Bronchial epithelial cell (primary cell): ENCODE results near the gene RPS6KB2. TPM values are rescaled to one million over a fixed set of nuclear protein-coding genes. Genes with fewer than 3 reads are reported as not detected.
"Not testable (repeated sequence)": the region's sequence is repeated elsewhere in the genome, so short reads cannot be mapped to it uniquely, and the experiment has no call there.

Experiments
- DNase-seq: peaks from one replicate; pipeline ENCODE4 v3.0.0-alpha.2; 2010; ENCODE audit warnings: low read depth
- FAIRE-seq: peaks from 2 replicates; lab custom pipeline; 2011; peaks lifted over from hg19 to GRCh38; lab: Jason Lieb, UNC
- H3K27me3 ChIP-seq: 2 replicates; pipeline ENCODE4 v1.5.1; 2011; ENCODE audit warnings: low read length; ENCODE audit not compliant: control insufficient read depth, insufficient read depth
- H3K36me3 ChIP-seq: 2 replicates; pipeline ENCODE4 v1.5.1; 2011; ENCODE audit warnings: low read length; ENCODE audit not compliant: control insufficient read depth, insufficient read depth
- H3K4me3 ChIP-seq: 2 replicates; pipeline ENCODE4 v1.5.1; 2011; ENCODE audit warnings: mild to moderate bottlenecking, low read depth, low read length, control low read depth
- total RNA-seq: library from RNA; depleted of rRNA; stranded (reverse); fragments of >200 nt; gene quantifications from 2 replicates; pipeline ENCODE4 v1.2.1, GENCODE V29; 2014
- TF ChIP-seq, protein P1 (sequence below): IDR thresholded peaks from 2 replicates; pipeline ENCODE4 v1.5.1; 2011; ENCODE audit warnings: mild to moderate bottlenecking, moderate library complexity, low read length, control low read depth, inconsistent platforms; ENCODE audit not compliant: insufficient read depth, severe bottlenecking

Gene RPS6KB2
- total RNA-seq, 1 donor from 2014 or later = 62.9 TPM

DNA sequence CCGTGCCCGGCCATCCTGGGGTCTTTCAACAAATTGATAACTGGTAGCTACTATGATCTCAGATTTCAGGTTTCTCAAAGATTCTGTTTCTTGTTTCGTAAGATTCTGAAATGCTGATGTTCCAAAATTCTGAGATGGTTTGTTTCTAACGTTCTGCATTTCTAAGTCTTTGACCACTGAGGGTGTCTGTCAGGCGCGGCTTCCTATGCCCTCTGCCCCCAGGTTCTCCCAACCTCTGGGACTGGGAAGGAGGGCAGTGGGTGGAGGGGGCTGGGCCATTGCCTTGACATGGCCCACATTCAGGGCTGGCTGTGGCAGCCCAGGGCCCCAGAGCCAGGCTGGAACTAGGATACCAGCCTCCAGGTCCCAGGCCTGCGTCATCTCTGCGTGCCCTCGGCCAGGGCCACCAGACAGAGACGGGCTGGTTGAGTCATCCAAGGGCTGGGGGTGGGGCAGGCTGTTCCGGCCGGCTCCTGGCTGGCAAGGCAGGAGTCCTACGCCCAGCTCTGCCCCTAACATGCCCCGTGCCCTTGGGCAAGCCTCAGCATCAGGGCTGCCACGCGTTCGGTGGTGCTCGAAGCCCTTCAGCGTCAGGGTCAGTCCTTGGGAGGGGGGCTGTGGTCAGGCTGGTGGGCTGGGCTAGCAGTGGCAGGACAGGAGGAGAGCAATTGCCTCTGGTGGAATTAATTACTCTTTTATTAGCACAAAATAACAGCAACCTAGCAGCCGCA, 35.6 kb downstream of the RPS6KB2 start:
- Histone ChIP-seq H3K27me3 (no peaks in the 10 kb centered on the region), H3K4me3 (no peak overlapping the region), H3K36me3 (peaks cover 7% of the 10 kb centered on the region)
- FAIRE-seq (no peak), DNase-seq (peak; percentile 60)
- TF ChIP-seq, protein P1, sequence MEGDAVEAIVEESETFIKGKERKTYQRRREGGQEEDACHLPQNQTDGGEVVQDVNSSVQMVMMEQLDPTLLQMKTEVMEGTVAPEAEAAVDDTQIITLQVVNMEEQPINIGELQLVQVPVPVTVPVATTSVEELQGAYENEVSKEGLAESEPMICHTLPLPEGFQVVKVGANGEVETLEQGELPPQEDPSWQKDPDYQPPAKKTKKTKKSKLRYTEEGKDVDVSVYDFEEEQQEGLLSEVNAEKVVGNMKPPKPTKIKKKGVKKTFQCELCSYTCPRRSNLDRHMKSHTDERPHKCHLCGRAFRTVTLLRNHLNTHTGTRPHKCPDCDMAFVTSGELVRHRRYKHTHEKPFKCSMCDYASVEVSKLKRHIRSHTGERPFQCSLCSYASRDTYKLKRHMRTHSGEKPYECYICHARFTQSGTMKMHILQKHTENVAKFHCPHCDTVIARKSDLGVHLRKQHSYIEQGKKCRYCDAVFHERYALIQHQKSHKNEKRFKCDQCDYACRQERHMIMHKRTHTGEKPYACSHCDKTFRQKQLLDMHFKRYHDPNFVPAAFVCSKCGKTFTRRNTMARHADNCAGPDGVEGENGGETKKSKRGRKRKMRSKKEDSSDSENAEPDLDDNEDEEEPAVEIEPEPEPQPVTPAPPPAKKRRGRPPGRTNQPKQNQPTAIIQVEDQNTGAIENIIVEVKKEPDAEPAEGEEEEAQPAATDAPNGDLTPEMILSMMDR = no peak

DNA sequence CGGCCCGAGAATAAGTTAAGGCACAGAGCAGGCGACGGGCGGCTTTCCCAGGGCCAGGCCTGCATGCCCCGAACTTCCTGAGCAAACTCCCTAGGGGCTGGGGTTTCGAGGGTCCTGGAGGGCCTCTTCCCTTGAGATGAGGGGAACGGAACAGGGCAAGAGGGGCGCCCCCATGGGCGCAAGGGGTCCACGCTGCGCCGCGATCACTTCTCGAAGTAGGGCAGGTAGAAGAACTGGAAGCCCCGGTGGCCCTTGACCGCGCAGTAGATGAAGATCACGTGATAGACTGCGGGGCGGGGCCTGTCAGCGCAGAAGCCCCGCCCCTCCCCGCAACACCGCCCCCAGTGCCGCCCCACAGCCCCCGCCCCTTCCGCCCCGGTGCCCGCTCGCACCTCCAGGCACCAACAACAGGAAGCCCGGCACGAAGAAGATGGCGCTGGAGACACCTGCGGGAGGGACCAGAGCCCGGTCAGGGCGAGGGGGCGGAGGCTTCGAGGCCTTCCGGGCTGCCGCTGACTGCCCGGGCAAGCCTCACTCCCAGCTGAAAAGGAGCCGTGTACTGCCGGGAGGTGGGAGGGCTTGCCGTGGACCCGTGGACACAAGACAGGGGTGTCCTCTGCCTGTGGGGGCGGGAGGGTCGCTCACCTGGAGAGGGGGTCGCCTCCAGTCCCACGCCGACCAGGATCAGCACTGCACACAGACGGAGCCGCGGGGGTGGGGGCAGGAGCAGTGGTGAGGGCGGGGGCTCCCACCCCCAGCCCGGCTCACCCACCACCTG, 36.3 kb downstream of the RPS6KB2 start:
- peaks cover 7% of the 10 kb centered on the region for H3K36me3 ChIP-seq
- FAIRE-seq (no peak), DNase-seq (peak; percentile 83)
- H3K4me3 ChIP-seq = peak overlapping the region; percentile 62
- TF ChIP-seq, protein P1 = no peak
- H3K27me3 ChIP-seq = no peaks in the 10 kb centered on the region

DNA sequence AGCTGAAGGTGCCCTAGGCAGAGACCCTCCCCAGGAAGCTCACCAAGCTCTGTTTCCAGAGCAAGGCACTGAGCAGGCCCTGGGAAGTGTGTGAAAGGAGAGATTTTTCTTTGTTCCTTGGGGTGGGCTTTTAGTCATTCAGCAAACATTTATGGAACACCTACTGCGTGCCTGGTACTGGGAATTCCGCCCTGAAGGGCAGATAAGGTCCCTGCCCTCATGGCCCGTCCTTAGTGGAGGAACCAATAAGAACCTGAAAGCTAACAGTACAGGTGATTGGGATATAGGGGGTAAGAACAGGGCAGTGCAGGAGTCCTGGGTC, 36.9 kb downstream of the RPS6KB2 start:
- peak; percentile 48 for DNase-seq
- no peaks in the 10 kb centered on the region for H3K27me3 ChIP-seq
- peak overlapping the region; percentile 62 for H3K4me3 ChIP-seq
- TF ChIP-seq, protein P1 = no peak
- no peak for FAIRE-seq
- peaks cover 7% of the 10 kb centered on the region for H3K36me3 ChIP-seq

DNA sequence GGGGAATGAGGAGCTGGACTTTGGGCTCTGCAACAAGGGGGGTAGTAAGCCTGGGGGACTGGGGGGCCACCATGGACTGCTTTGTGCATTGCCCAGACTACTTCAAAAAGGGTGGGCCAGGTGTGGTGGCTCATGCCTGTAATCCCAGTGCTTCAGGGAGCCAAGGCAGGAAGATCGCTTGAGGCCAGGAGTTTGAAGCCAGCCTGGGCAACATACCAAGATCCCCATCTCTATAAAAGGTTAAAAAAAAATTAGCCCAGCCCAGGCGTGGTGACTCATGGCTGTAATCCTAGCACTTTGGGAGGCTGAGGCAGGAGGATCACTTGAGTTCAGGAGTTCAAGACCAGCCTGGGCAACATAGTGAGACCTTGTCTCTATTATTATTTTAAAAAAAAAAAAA, 37.2 kb downstream of the RPS6KB2 start:
- peak overlapping the region; percentile 62 for H3K4me3 ChIP-seq
- not testable (repeated sequence) for FAIRE-seq, H3K36me3 ChIP-seq, H3K27me3 ChIP-seq
- peak; percentile 50 for DNase-seq

DNA sequence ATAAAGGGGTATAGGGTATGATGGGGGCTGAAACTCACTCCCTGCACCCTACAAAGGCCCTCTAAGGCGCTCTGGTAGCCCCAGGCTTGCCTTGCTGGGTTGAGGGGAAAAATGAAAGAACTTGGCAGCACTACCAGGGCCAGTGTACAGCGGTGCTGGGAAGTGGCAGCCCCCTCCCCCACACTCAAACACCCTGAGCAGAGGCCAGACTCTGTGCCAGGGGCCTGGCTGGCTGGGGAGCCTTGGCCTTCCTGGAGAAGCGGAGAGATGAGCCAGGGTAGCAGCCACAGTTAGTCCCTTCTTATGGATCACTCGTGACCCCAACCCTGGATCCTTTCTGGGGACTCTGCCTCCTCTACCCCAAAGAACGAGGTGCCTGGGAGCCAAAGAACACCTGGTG, 38.1 kb downstream of the RPS6KB2 start:
- FAIRE-seq (no peak), DNase-seq (no peak)
- TF ChIP-seq, protein P1 = no peak
- H3K4me3 ChIP-seq = no peak overlapping the region
- no peaks in the 10 kb centered on the region for H3K27me3 ChIP-seq
- peaks cover 7% of the 10 kb centered on the region for H3K36me3 ChIP-seq

DNA sequence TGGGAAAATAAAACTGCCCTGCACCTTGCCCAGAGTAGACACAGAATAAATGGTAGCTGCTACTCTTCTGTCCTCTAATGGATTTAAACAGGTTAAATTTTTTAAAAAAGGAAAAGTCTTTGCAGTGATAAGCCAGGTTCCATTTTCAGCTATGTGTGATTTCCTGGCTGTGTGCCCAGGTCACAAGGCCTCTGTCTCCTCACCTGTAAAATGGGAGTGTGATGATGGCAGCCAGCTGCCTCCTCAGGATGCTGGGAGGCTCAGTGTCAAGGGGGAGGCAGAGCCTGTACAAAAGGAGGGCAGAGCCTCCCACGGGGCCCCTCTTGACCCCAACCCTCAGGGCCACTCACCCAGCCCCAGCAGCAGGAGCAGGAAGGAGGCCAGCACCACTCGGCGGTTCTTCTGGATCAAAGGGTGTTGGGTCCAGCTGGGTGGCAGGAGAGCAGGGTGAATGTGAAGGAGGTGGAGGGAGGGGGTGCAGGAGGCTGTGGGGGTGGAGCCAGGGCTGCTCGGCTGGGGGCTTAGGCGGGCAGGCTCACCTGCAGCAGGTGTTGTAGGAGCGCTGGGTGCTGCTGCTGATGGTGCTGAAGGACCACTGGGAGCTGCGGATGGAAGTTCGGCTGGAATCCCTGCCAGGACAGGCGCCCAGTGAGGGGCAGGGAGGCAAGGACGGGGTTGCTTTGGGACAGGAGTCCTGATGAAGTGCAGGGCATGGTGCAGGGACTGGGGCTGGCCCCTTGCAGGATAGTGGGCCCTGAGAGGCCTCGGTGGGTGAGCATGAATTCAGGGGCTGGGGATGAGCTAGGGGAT, 38.9 kb downstream of the RPS6KB2 start:
- FAIRE-seq (no peak), DNase-seq (no peak)
- Histone ChIP-seq H3K27me3 (no peaks in the 10 kb centered on the region), H3K4me3 (peak overlapping the region; percentile 90), H3K36me3 (peaks cover 7% of the 10 kb centered on the region)
- TF ChIP-seq, protein P1 = no peak
